Gastrocnemius medialis (tissue), 4 donors: ENCODE measurements around the gene SPATA13. TPM values are rescaled to one million over a fixed set of nuclear protein-coding genes. Genes with fewer than 3 reads are reported as not detected.

Source experiments
- ATAC-seq, 2 donors: fragments of 150-250 bp; one replicate each; pipeline ENCODE4 v1.9.1; 2016
- DNase-seq, 2 donors: peaks; one replicate each; pipeline ENCODE4 v3.0.0-alpha.2; 2019
- H3K27ac ChIP-seq, 4 donors: fragments of 200-600 bp; sonication (generic); 1 replicate in 1 of 4; 2 replicates in 3 of 4; pipeline ENCODE4 v1.5.1; 2016 to 2018; ENCODE audit warnings: mild to moderate bottlenecking in 2 of 4, moderate library complexity in 1 of 4
- H3K27me3 ChIP-seq, 3 donors: fragments of 200-600 bp; sonication (generic) in 2 of 3; 1 replicate in 1 of 3; 2 replicates in 2 of 3; pipeline versions ENCODE4 v1.5.1 to v1.6.0; 2016 to 2019; ENCODE audit warnings: mild to moderate bottlenecking in 1 of 3, moderate library complexity in 1 of 3
- H3K36me3 ChIP-seq, 2 donors: fragments of 200-600 bp; sonication (generic) in 1 of 2; one replicate each; pipeline ENCODE4 v1.5.1; 2017 to 2018
- H3K4me1 ChIP-seq, 2 donors: fragments of 200-600 bp; sonication (generic) in 1 of 2; one replicate each; pipeline ENCODE4 v1.5.1; 2016 to 2017; ENCODE audit warnings: mild to moderate bottlenecking in 2 of 2
- H3K4me3 ChIP-seq, 4 donors: fragments of 200-600 bp; sonication (generic) in 3 of 4; 1 replicate in 1 of 4; 2 replicates in 3 of 4; pipeline ENCODE4 v1.5.1; 2016 to 2019; ENCODE audit warnings: mild to moderate bottlenecking in 2 of 4
- H3K9me3 ChIP-seq, 3 donors: fragments of 200-600 bp; sonication (generic) in 2 of 3; 1 replicate in 1 of 3; 2 replicates in 2 of 3; pipeline ENCODE4 v1.5.1; 2016 to 2019
- CTCF ChIP-seq, 5 experiments: fragments of 450-650 bp in 3 of 5; fragments of 200-600 bp in 2 of 5; sonication (generic) in 2 of 5; IDR thresholded peaks in 4 of 5; conservative IDR thresholded peaks in 1 of 5; 1 replicate in 4 of 5; 2 replicates in 1 of 5; pipeline ENCODE4 v1.5.1; 2016 to 2019; ENCODE audit warnings: antibody characterized with exemption in 5 of 5, mild to moderate bottlenecking in 3 of 5, moderate library complexity in 3 of 5
- POLR2A ChIP-seq, 2 donors: fragments of 450-650 bp; IDR thresholded peaks; one replicate each; pipeline ENCODE4 v1.6.1; 2017; ENCODE audit warnings: antibody characterized with exemption in 2 of 2, mild to moderate bottlenecking in 2 of 2, moderate library complexity in 2 of 2
- in situ Hi-C, 4 donors: fragments of 200-750 bp; cut with MboI; loops; one replicate each; pipeline versions ENCODE4 v1.15.0 to v1.8.0; 2017; ENCODE audit warnings: low sequenced_read_pairs in 4 of 4
- intact Hi-C: fragments of 100-400 bp; cut with DNase I; formaldehyde crosslinking; loops from one replicate; pipeline ENCODE4 v1.15.1; 2023; ENCODE audit warnings: low total_unique reads
- total RNA-seq, 4 donors: library from RNA; depleted of rRNA; stranded (reverse); fragments of >200 nt; gene quantifications; one replicate each; pipeline versions ENCODE4 v1.1.0 to v1.2.3, GENCODE V29; 2016

SPATA13 gene
- total RNA-seq, 4 donors from 2014 or later, result 3.2 to 17.0 (median 5.8) TPM

GRCh38 chr13:24223341-24224231, 63.1 kb downstream of the SPATA13 start:
- no peak overlapping the region for H3K27ac ChIP-seq
- H3K9me3 ChIP-seq, result no peaks in the 10 kb centered on the region
- ATAC-seq (no peak), DNase-seq (no peak)
- intact Hi-C loops, result no loop called here
- H3K4me3 ChIP-seq, result no peak overlapping the region
- H3K4me1 ChIP-seq, result no peaks in the 10 kb centered on the region
- H3K36me3 ChIP-seq, result no peaks in the 10 kb centered on the region
- in situ Hi-C loops, result loop anchor here (5.0 to 25.0 kb wide), 3 partner anchors 201 to 311 kb away; no protein-coding TSS in a partner anchor
- H3K27me3 ChIP-seq, result no peaks in the 10 kb centered on the region
- TF ChIP-seq CTCF (IDR thresholded peaks at IDR 0.05 in 4 of 5, conservative IDR thresholded peaks at IDR 0.05 in 1 of 5) (no peak), POLR2A (IDR thresholded peaks at IDR 0.05) (no peak)

- in situ Hi-C loops, result loop anchor here (5.0 to 25.0 kb wide), 3 partner anchors 202 to 312 kb away; no protein-coding TSS in a partner anchor
- no peaks in the 10 kb centered on the region for H3K4me1 ChIP-seq
- H3K4me3 ChIP-seq, result no peak overlapping the region
- TF ChIP-seq POLR2A (IDR thresholded peaks at IDR 0.05) (no peak), CTCF (IDR thresholded peaks at IDR 0.05 in 4 of 5, conservative IDR thresholded peaks at IDR 0.05 in 1 of 5) (no peak)
- no peaks in the 10 kb centered on the region for H3K36me3 ChIP-seq
- no peak for ATAC-seq
- H3K9me3 ChIP-seq, result no peaks in the 10 kb centered on the region
- H3K27me3 ChIP-seq, result no peaks in the 10 kb centered on the region
- intact Hi-C loops, result no loop called here
- H3K27ac ChIP-seq, result peak overlapping the region in 1 of 4 donors; percentile 14
- DNase-seq, result no peak
Measured at GRCh38 chr13:24224232-24224680, 63.7 kb downstream of the SPATA13 start.

GRCh38 chr13:24225062-24225461, 64.5 kb downstream of the SPATA13 start:
- in situ Hi-C loops (loop anchor here in 2 of 4 donors (10.0 kb wide), 1 partner anchor 210 kb away; no protein-coding TSS in a partner anchor), intact Hi-C loops (no loop called here)
- no peaks in the 10 kb centered on the region for H3K27me3 ChIP-seq
- no peaks in the 10 kb centered on the region for H3K4me1 ChIP-seq
- ATAC-seq (no peak), DNase-seq (no peak)
- no peaks in the 10 kb centered on the region for H3K36me3 ChIP-seq
- H3K27ac ChIP-seq, result no peak overlapping the region
- no peaks in the 10 kb centered on the region for H3K9me3 ChIP-seq
- TF ChIP-seq CTCF (IDR thresholded peaks at IDR 0.05 in 4 of 5, conservative IDR thresholded peaks at IDR 0.05 in 1 of 5), result no peak
- TF ChIP-seq POLR2A (IDR thresholded peaks at IDR 0.05), result no peak
- no peak overlapping the region for H3K4me3 ChIP-seq

- TF ChIP-seq CTCF (IDR thresholded peaks at IDR 0.05 in 4 of 5, conservative IDR thresholded peaks at IDR 0.05 in 1 of 5) (no peak), POLR2A (IDR thresholded peaks at IDR 0.05) (no peak)
- Histone ChIP-seq H3K27me3 (no peaks in the 10 kb centered on the region), H3K27ac (no peak overlapping the region), H3K9me3 (no peaks in the 10 kb centered on the region), H3K4me1 (no peaks in the 10 kb centered on the region), H3K36me3 (no peaks in the 10 kb centered on the region), H3K4me3 (no peak overlapping the region)
- ATAC-seq (no peak), DNase-seq (no peak)
- in situ Hi-C loops, result loop anchor here in 2 of 4 donors (10.0 kb wide), 1 partner anchor 211 kb away; no protein-coding TSS in a partner anchor
- intact Hi-C loops, result no loop called here
Measured at GRCh38 chr13:24225930-24226329, 65.4 kb downstream of the SPATA13 start.
